H9 (cell line): Measurements from ENCODE around the gene SPOP. TPM values are rescaled to one million over a fixed set of nuclear protein-coding genes. Genes with fewer than 3 reads are reported as not detected.

Experiments
- DNase-seq: peaks from one replicate; pipeline ENCODE4 v3.0.0-alpha.2; 2017
- H2AFZ ChIP-seq: one replicate; pipeline ENCODE4 v1.6.1; 2013; ENCODE audit warnings: mild to moderate bottlenecking, low read length, control low read depth, moderate library complexity
- H2AK5ac ChIP-seq: 2 replicates; pipeline ENCODE4 v1.6.1; 2013; ENCODE audit warnings: low read length, control low read depth, mixed read lengths; ENCODE audit not compliant: insufficient read length
- H2BK120ac ChIP-seq: one replicate; pipeline ENCODE4 v1.6.1; 2013; ENCODE audit warnings: low read depth, mild to moderate bottlenecking, low read length, control low read depth, inconsistent platforms; ENCODE audit not compliant: poor library complexity, severe bottlenecking
- H2BK12ac ChIP-seq: 2 replicates; pipeline ENCODE4 v1.6.1; 2013; ENCODE audit warnings: low read length, control low read depth, mixed read lengths, low read depth; ENCODE audit not compliant: insufficient read length
- H2BK15ac ChIP-seq: 2 replicates; pipeline ENCODE4 v1.6.1; 2013; ENCODE audit warnings: low read depth, low read length, control low read depth
- H2BK20ac ChIP-seq: one replicate; pipeline ENCODE4 v1.6.1; 2013; ENCODE audit warnings: low read depth, mild to moderate bottlenecking, low read length, control low read depth, inconsistent platforms; ENCODE audit not compliant: poor library complexity, severe bottlenecking
- H2BK5ac ChIP-seq: 2 replicates; pipeline ENCODE4 v1.6.1; 2013; ENCODE audit warnings: low read length, control low read depth, mixed read lengths; ENCODE audit not compliant: insufficient read length
- H3K14ac ChIP-seq: 2 replicates; pipeline ENCODE4 v1.6.1; 2013; ENCODE audit warnings: low read length, control low read depth; ENCODE audit not compliant: insufficient read depth
- H3K18ac ChIP-seq: 2 replicates; pipeline ENCODE4 v1.6.1; 2013; ENCODE audit warnings: low read depth, mild to moderate bottlenecking, mixed read lengths, low read length, control low read depth; ENCODE audit not compliant: insufficient read length
- H3K23ac ChIP-seq: 2 replicates; pipeline ENCODE4 v1.6.1; 2013; ENCODE audit warnings: low read length, control low read depth, mixed read lengths, low read depth; ENCODE audit not compliant: insufficient read length
- H3K23me2 ChIP-seq: 2 replicates; pipeline ENCODE4 v1.6.1; 2013; ENCODE audit warnings: low read depth, mild to moderate bottlenecking, mixed read lengths, low read length, control low read depth; ENCODE audit not compliant: insufficient read length, poor library complexity, severe bottlenecking
- H3K27ac ChIP-seq: 2 replicates; pipeline ENCODE4 v1.5.1; 2013; ENCODE audit warnings: low read length, control low read depth, mixed read lengths, low read depth; ENCODE audit not compliant: insufficient read length
- H3K27me3 ChIP-seq: 2 replicates; pipeline ENCODE4 v1.6.1; 2013; ENCODE audit warnings: low read length, control low read depth, inconsistent platforms; ENCODE audit not compliant: insufficient read depth
- H3K4ac ChIP-seq: 2 replicates; pipeline ENCODE4 v1.6.1; 2013; ENCODE audit warnings: low read depth, mild to moderate bottlenecking, control low read depth, inconsistent platforms, low read length, moderate library complexity
- H3K4me1 ChIP-seq: 2 replicates; pipeline ENCODE4 v1.6.1; 2013; ENCODE audit warnings: low read length, control low read depth, inconsistent platforms; ENCODE audit not compliant: insufficient read depth
- H3K4me2 ChIP-seq: 2 replicates; pipeline ENCODE4 v1.6.1; 2013; ENCODE audit warnings: low read length, control low read depth, mixed read lengths; ENCODE audit not compliant: insufficient read length, insufficient read depth
- H3K56ac ChIP-seq: 2 replicates; pipeline ENCODE4 v1.6.1; 2013; ENCODE audit warnings: low read depth, mild to moderate bottlenecking, mixed read lengths, low read length, control low read depth; ENCODE audit not compliant: insufficient read length
- H3K79me1 ChIP-seq: 2 replicates; pipeline ENCODE4 v1.6.1; 2013; ENCODE audit warnings: low read depth, mild to moderate bottlenecking, moderate library complexity, low read length, control low read depth, inconsistent platforms; ENCODE audit not compliant: insufficient read depth, poor library complexity, severe bottlenecking
- H3K79me2 ChIP-seq: 2 replicates; pipeline ENCODE4 v1.6.1; 2013; ENCODE audit warnings: low read length, control low read depth, inconsistent platforms; ENCODE audit not compliant: insufficient read depth
- H3K9ac ChIP-seq: 2 replicates; pipeline ENCODE4 v1.6.1; 2013; ENCODE audit warnings: low read length, control low read depth, mixed read lengths; ENCODE audit not compliant: insufficient read length; ENCODE audit errors: extremely low read depth
- H3K9me3 ChIP-seq: one replicate; pipeline ENCODE4 v1.6.1; 2013; ENCODE audit warnings: low read depth, low read length, inconsistent platforms; ENCODE audit not compliant: control insufficient read depth
- H3T11ph ChIP-seq: one replicate; pipeline ENCODE4 v1.6.1; 2013; ENCODE audit warnings: mild to moderate bottlenecking, low read length, control low read depth, inconsistent platforms
- H4K20me1 ChIP-seq: one replicate; pipeline ENCODE4 v1.6.1; 2013; ENCODE audit not compliant: control insufficient read depth, insufficient read length, insufficient read depth
- H4K5ac ChIP-seq: 2 replicates; pipeline ENCODE4 v1.6.1; 2013; ENCODE audit warnings: low read depth, mild to moderate bottlenecking, mixed read lengths, low read length, control low read depth; ENCODE audit not compliant: insufficient read length
- H4K8ac ChIP-seq: replicated peaks from 2 replicates; pipeline ENCODE4 v1.6.1; 2013; ENCODE audit warnings: low read length, control low read depth, mixed read lengths, low read depth; ENCODE audit not compliant: insufficient read length
- H4K91ac ChIP-seq: 2 replicates; pipeline ENCODE4 v1.6.1; 2013; ENCODE audit warnings: low read depth, mild to moderate bottlenecking, moderate library complexity, mixed read lengths, low read length, control low read depth; ENCODE audit not compliant: insufficient read length
- H3K27ac Mint-ChIP-seq, 3 experiments: 2 replicates in 2 of 3; 3 replicates in 1 of 3; pipeline ENCODE4 v1.8.0; 2020 to 2021; ENCODE audit warnings: mixed read lengths in 3 of 3, mild to moderate bottlenecking in 1 of 3, moderate library complexity in 1 of 3
- H3K27me3 Mint-ChIP-seq: 2 replicates; pipeline ENCODE4 v1.8.0; 2021; ENCODE audit warnings: low read depth, mild to moderate bottlenecking, moderate library complexity, mixed read lengths
- H3K36me3 Mint-ChIP-seq, 3 experiments: 2 replicates in 2 of 3; 3 replicates in 1 of 3; pipeline ENCODE4 v1.8.0; 2020 to 2021; ENCODE audit warnings: low read depth in 3 of 3, mixed read lengths in 3 of 3; ENCODE audit not compliant: insufficient read depth in 1 of 3
- H3K4me1 Mint-ChIP-seq, 2 experiments: 2 replicates each; pipeline ENCODE4 v1.8.0; 2020; ENCODE audit warnings: mixed read lengths in 2 of 2
- H3K4me3 Mint-ChIP-seq, 2 experiments: 2 replicates in 1 of 2; 3 replicates in 1 of 2; pipeline ENCODE4 v1.8.0; 2020 to 2021; ENCODE audit warnings: mild to moderate bottlenecking in 2 of 2, mixed read lengths in 2 of 2, moderate library complexity in 1 of 2
- H3K9me3 Mint-ChIP-seq, 2 experiments: 2 replicates in 1 of 2; 3 replicates in 1 of 2; pipeline ENCODE4 v1.8.0; 2020; ENCODE audit warnings: mild to moderate bottlenecking in 2 of 2, mixed read lengths in 2 of 2, moderate library complexity in 1 of 2
- WGBS: extraction: QIAGEN DNeasy Blood & Tissue Kit; methylation state at CpG from one replicate; pipeline ENCODE4 v1.1.7; 2013; ENCODE audit warnings: missing lambda C conversion rate, low lambda C conversion rate, mixed read lengths; ENCODE audit not compliant: insufficient read length; ENCODE audit errors: extremely low coverage; 5-methylcytosine and 5-hydroxymethylcytosine counted together
- total RNA-seq: library from RNA; stranded (reverse); gene quantifications from 2 replicates; pipeline ENCODE4 v1.2.1, GENCODE V29; 2021
- TF ChIP-seq, protein P1 (sequence below): fragments of 200-600 bp; sonication (generic); conservative IDR thresholded peaks from 3 replicates; pipeline ENCODE4 v1.8.0; 2021; ENCODE audit warnings: antibody characterized with exemption, mild to moderate bottlenecking

SPOP gene
- total RNA-seq, 1 experiment from 2014 or later = 33.7 TPM

DNA sequence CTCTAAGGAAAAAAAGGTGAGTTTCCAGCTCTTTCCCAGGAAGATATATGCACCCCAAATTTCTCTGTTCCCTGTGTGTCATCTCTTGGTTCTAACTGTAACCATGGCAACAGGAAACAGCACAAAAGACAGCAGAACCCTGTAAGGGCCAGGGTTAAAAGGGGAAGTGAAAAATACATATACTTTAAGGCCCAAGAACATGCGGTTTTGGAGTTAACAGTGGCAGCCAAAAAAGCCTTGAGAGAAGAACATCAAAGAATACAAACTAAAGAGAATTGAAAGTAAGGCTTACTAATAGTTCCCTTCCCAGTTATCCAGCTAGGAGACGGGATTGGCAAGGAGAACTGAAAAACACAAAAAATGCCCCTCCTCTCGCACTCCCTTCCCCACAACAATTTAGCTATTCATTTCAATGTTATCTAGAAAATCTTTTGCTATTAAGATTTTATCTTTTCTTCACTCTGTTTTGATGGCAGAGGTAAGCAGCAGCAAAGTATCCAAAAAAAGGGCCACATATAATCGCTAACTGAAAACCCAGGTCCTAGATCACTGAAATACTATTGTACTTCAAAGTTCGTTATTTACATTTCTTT, 1.5 kb downstream of the SPOP start:
- Histone ChIP-seq H4K20me1 (no peaks in the 10 kb centered on the region), H3K27me3 (no peaks in the 10 kb centered on the region), H3K18ac (no peak overlapping the region), H2BK12ac (no peak overlapping the region), H3K4me2 (peak overlapping the region; percentile 98), H3K4ac (no peak overlapping the region), H3K4me1 (no peaks in the 10 kb centered on the region), H2AFZ (no peak overlapping the region), H3K79me1 (peaks cover 3% of the 10 kb centered on the region), H3K79me2 (peaks cover 4% of the 10 kb centered on the region; the same call in 1 of the 2 replicates), H4K8ac (no peak overlapping the region), H4K5ac (no peak overlapping the region), H2BK20ac (no peak overlapping the region), H3K56ac (no peak overlapping the region), H3T11ph (no peak overlapping the region), H3K23ac (no peak overlapping the region), H4K91ac (no peak overlapping the region), H2AK5ac (no peak overlapping the region), H2BK120ac (no peak overlapping the region), H3K23me2 (peaks cover 5% of the 10 kb centered on the region), H3K14ac (no peak overlapping the region), H3K9ac (no peak overlapping the region), H3K9me3 (no peaks in the 10 kb centered on the region), H2BK5ac (no peak overlapping the region), H3K27ac (no peak overlapping the region), H2BK15ac (no peak overlapping the region)
- WGBS = no CpG with 5 or more reads among the region's 5 CpGs
- TF ChIP-seq, protein P1, sequence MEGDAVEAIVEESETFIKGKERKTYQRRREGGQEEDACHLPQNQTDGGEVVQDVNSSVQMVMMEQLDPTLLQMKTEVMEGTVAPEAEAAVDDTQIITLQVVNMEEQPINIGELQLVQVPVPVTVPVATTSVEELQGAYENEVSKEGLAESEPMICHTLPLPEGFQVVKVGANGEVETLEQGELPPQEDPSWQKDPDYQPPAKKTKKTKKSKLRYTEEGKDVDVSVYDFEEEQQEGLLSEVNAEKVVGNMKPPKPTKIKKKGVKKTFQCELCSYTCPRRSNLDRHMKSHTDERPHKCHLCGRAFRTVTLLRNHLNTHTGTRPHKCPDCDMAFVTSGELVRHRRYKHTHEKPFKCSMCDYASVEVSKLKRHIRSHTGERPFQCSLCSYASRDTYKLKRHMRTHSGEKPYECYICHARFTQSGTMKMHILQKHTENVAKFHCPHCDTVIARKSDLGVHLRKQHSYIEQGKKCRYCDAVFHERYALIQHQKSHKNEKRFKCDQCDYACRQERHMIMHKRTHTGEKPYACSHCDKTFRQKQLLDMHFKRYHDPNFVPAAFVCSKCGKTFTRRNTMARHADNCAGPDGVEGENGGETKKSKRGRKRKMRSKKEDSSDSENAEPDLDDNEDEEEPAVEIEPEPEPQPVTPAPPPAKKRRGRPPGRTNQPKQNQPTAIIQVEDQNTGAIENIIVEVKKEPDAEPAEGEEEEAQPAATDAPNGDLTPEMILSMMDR = no peak
- Mint-ChIP-seq H3K4me1 (peaks cover 11 to 23% of the 10 kb centered on the region in 2 experiments), H3K4me3 (peak overlapping the region; percentile 91 to 97), H3K9me3 (peaks cover 4 to 8% of the 10 kb centered on the region in 2 experiments), H3K27me3 (peaks cover 17% of the 10 kb centered on the region), H3K27ac (peak overlapping the region; percentile 62 to 99 (median 98); a peak in 4 of 7 replicates), H3K36me3 (peaks cover 14 to 26% (median 20%) of the 10 kb centered on the region in 3 experiments)
- no peak for DNase-seq
